Stimulated activated CD4-positive, alpha-beta T cell treated with anti-CD3 and anti-CD28 coated beads, Interleukin-2, amount 100 ng/mL, for 48 hours (primary cell): Measurements from ENCODE around the gene RPS6KA2.
"Not testable (repeated sequence)": the region's sequence is repeated elsewhere in the genome, so short reads cannot be mapped to it uniquely, and the experiment has no call there.

Source experiments
- DNase-seq, 2 donors: peaks; one replicate each; pipeline ENCODE4 v3.0.0-alpha.2; 2020

RPS6KA2 gene

DNA sequence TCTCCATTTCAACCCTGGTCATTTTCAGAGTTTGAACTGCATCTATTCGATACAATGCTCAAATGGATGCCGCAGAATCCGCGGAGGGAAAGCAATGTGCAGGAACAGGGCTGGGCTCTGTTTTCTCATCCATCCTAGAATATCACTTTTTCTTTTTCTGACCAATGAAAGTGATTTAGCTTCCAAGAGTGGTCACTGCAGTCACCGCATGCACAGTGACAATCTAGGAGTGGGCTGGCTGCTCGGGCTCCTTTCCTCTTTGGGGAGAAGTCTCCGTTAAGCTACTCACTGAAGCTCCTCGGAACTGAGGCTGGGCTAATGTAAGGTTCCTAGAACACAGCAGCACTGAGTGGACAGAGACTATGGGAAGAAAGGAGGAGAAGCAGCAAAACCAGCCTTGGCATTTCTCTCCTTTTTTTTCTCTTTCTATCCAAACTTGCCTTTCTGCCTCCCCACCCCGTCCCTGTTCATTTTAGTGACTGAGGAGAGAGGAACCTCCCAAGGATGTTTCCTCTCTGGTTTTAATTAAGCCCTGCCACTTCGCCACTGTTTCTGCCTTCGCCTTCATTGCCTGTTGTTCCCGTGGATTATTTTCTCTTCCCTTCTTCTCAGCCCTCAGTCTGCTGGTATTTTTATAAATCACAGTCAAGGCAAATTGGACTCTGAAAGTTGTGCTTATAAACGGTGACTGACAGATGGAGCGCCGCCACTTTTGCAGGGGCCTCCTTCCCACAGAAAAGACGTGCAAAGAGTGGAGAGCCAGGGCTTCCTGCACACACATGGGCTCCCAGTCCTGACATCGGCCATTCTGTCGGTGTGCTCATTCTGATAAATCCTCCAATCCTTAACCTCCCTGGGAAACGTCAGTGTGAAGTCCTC is 81.7 kb downstream of the RPS6KA2 start:
- no peak for DNase-seq

DNA sequence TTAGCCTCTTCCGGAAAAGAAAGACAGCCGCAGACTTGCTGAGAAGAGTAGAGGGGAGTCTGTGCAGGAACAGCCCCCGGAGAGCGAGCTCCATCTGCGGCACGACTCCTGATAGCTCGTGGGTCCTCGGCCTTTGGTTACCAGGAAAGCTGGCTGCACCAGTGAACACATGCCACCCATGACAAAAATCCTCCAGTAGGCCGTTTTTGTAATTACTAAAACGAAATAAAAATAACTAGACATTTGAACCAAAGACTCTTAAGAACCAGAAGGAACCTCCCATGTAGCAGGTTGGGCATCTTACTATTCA is 82.8 kb downstream of the RPS6KA2 start:
- no peak for DNase-seq

DNA sequence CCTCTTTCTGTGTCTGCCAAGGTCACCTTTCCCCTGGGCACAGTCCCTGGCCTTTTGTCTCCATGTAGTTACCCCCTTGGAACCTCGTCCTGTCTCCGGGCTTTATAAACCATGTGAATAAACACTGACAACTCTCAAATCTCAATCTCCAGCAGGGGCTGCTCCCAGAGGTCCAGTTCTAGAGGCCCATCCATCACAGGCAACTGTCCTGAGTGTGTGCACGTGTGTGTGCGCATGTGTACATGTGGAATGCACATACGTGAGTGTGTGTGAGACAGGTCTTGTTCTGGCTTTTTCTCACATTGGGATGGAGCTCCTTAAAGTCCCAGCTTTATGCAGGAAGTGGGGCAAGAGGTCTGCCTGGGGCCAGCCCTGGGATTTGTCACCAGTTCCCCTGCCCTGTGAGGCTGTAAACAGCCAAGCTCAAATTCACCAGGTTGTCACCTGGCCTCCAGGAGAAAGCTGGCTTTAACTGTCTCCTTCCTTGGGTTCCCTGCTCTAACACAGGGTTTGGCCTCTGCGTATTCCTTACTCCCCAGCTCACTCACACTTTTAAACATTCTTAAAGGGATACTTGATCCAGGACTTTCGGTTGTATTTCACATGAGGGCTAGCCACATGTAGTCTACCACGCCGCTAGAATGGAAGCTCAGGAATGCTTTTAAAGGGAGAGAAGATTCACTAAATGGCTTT is 83.3 kb downstream of the RPS6KA2 start:
- no peak for DNase-seq

DNA sequence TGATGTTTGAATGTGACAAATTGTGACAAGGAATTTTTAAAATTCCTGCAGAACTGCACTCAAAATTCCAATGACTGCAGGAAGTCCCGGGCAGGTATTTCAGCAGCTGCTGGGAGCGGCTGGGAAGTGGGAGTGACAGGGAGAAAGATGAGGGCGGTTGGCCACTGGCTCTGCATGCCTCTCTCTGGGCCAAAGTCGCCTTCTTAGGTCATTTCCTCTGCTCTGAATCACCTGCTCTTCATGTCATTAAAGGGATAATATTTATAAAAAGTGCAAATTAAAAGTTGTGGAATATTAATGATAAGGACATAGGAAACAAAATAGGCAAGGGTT is 84.5 kb downstream of the RPS6KA2 start:
- DNase-seq: no peak

DNA sequence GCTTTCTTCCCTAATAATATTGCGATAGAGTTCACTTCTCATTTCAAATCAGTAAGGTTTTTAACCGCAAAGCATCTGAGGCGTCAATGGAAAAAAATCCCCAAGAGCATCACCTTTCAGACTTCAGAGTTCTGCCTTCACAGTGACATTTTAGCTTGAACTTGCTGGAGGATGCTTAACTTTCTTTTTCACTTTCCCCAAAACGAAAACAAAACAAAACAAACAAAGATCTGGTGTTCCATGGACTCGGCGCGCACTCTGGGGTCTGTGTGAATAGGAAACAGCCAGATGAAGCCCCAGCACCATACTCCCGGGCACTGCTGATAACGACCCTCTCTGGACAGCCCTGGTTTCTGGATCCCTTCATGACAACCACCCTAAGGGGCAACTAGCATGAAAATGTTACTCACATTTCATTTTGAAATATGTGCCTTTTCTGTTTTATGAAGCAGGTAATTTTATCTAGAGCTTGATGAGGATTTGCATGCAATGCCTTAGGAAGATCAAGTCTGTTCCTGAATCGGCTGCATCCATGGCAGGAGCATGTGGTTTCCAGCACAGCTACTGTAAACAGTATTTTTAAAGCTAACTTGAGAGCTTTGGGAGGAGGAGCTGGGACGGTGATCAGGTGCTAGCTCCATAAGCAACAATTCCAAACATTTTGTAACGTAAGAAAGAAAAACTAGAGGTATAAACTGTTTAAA is 85.0 kb downstream of the RPS6KA2 start:
- DNase-seq: no peak

DNA sequence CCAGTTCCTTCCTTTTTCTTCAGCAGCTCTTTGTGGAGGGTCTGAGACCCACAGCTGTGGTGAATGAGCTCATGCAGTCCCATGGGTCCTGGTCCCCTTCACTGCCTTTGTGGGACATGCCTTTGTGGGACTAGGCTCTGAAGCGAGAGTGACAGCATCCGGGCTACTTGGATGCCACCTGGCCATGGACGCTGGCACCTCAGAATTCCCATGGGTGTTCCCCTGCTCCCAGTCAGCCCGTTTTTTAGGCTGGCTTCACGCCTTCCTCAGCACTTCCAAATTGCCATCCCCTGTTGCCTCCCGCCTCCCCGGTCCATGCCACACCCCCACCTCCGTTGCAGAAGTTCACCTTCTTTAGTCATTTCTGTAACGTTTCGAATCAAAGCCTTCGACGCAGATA is 85.7 kb downstream of the RPS6KA2 start:
- no peak for DNase-seq

DNA sequence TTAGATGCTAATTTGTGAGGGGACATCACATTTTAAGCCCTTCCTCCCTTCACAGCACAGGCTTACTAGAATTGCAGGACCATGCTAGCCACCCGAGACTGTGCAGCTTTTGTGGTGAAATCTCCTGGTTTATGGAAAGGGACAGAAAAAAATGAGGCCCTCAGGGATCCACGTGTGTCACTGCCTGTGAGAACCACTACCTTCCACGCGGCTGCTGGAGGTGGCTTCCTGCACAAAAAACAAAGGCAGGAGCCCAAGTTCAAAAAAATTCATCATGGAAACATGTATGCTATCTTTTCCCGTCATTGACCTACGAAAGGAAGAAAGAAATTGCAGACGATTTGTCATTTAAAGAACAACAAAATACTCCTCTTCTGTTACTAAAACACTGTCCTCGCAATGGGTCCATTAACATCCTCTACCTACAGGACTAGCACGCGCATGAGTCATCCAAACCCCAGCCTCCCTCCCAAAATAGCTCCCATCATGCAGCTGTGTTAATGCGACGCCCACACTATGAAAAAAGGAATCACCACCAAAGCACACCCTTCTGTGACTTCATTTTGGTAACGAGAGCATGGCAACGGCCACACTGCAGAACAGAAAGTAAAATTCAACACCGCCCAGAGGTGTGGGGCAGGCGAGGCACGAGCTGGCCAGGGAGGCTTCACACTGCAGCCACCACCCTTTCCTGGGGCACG is 86.3 kb downstream of the RPS6KA2 start:
- DNase-seq: peak; percentile 26 to 28

DNA sequence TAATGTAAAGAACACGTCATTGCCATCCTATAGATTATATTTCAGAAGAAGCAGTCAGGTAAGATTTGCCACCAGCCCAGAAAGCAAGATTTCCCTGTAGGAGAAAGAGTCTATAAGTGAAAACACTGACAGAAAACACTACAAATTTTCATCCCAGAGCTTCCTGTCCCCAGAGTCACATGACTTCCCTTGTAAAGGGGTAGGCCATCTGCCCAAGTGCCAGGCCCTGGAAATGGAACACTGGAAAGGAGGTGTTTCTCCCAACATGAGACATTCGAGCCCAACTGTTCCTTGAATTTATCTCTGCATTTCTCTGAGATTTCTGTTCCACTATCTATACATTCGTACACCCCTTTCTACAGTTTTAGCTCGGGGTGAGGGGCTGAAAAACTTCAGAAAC is 87.5 kb downstream of the RPS6KA2 start:
- no peak for DNase-seq

DNA sequence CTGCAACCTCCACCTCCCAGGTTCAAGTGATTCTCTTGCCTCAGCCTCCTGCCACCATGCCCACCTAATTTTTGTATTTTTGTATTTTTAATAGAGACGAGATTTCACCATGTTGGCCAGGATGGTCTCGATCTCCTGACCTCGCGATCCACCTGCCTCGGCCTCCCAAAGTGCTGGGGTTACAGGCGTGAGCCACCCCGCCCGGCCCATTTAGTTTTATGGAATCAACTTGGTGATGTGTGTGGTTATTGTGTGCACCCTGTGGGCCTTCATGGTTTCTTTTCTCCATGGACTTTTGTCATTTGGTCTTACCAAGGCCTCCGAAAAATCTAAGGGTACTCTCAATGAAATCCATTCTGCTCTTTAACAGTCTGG is 88.1 kb downstream of the RPS6KA2 start:
- DNase-seq: not testable (repeated sequence)

DNA sequence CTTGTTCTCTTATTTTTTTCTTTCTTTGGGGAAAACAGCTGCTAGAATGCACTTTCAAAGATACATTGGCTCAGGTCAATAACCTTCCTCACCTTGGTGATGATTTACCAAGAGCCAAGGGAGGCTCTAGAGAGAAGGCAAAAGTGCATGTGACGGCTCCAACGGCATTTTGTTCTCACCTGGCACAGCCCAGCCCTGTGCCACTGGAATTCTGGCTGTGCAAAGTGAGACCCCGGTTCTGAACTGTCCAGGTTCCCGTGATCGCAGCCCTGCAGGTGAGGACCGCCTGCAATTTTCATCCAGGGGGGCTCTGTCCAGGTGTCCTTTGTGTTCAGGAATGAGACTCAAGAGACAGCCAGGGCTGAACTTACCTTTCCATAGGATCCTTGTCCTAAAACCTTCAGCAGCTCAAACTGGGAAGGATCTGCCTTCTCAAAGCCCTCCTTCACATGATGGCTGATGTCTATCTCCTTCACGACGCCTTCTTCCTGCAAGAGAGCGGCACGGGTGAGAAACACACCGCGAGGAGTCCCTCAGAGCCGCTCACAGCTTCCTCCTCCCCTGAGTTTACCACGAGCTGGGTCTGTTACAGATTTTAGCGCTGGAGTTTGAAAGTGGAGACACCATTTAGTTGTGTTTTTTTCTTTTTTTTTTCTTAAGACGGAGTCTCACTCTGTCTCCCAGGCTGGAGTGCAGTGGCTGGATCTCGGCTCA is 88.6 kb downstream of the RPS6KA2 start:
- no peak for DNase-seq

DNA sequence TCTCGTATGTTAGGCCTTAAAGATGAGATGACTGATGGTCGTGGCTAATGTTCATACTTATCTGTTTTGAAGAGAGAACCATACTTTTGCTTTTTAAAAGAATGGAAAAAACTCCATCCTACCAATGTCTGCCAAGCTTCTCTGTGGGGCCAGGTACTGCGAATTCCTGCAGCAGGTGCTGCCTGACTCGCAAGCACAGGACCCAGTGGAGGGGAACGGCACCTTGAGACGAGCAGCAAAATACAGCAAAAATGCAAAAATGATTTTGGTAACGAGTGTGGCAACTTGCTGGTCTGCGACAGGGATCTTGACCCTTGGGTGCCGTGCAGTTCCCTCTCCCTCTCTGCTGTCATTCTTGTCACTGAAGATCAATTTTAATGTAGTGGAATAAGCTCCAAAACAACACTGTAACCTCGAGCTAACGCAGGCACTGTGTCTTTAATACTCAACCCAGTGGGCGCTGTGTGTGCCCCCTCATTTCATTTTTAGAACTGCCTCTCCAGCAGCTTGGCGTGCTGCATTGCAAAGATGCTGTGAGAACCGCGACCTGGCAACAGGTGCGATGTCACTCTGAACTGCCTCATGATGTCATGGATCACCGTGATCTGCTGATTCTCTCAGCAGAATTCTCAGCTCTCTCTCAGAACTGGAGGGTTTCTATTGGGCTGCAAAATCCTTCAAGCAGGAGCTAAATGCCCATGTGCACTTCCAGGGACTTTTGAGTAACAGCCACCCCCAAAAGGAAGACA is 92.2 kb downstream of the RPS6KA2 start:
- no peak for DNase-seq

DNA sequence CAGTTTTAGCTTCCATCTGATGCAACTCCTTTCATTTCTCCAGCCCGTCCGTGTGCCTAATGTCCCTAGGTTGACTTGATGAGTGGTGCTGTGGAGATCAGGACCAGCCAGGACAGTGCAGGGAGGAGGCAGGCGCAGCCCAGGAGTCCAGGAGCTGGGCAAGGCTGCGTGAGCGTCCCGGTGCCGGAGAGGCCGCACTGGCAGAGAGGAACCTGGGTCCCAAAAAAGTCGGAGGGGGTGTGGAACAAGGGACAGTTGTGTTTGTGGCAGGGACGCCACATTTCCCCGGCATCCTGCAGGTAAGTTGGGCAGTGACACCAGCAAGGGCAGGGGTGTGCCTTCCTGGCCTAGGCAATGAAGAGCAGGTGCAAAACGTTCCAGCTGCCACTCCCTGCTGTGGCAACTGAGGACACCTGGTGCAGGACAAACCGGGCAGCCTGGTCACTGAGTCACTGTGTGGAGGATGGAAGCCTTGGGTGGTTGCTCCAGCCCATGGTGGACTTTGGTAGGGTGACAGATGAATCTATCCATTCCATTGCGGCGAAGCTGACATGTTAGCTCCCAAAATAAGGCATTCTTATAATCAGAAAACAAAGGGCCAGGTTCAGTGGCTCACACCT is 93.7 kb downstream of the RPS6KA2 start:
- no peak for DNase-seq

DNA sequence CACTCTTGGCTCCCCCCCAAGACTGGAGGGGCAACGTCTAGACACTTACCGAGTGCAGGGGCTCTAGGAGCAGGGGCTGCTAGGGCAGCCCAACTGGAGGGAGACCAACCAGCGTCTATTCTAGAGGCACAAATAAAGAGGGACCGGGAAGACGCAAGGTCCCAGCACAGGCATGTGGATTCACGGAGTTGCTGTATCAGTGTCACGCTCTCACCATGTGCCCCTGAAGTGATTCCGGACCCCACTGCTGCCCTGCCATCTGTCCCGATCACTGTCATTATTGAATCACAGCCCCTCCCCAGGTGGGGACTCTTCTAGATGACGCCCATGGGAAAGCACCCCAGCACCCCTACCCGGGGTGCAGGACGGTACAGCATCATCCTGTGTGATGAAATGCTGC is 94.7 kb downstream of the RPS6KA2 start:
- DNase-seq: no peak

DNA sequence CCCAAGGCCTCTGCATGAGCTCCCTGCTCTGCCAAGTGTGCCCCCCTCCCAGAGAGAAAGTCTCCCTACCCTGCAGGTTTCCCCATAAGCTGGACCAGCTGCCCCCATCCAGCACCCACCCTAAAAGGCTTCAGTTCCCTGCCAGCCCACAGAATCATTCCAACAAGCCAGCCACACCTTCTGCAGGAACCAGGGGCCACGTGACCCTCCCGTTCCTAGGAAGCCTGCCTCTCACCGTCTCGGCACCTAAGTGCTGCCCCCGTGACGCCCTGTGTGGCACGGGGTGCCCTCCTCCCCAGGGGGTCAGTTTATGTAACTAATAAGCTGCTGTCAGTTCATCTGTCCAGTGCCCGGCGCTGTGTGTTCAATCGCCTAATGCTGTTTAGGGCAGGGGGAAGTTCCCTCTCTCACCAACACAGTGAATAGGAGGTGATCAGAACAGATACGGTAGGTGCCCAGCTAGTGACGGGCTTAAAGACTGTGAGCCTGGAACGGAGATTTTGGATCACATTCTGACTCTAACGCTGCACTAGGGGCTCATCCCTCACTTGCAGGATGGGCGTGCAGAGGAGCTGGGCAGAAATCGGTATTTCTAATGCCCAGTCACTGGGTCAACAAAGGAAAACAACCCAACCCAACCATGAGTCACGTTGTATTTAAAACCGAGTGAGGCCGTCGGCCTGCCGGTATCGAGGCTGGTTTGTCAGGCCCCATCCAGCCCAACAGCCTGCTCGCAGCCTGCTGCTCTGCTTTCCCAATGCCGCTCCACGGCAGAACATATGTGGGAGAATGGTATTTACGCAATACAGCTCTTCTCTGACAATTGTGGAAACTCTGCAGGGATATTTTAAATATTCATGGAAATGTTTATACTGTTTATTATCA is 96.6 kb downstream of the RPS6KA2 start:
- DNase-seq: no peak

DNA sequence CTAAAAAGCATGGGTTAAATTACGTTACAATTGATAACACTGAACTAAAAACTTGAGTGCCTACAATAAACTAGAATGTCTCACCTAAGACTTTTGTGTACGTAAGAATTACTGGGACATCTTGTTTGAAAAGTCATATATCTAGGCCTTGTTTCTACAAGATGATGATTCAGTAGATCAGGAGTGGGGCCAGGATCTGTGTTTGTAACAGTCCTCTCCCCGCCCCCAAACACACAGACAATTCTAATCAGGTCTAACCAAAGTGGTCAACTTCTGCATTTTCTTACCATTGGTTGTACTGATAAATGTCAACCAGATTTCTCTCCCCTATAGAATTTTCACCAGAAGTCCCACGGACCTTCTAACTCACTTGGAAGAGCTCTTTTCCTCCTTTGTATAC is 97.5 kb downstream of the RPS6KA2 start:
- DNase-seq: no peak

DNA sequence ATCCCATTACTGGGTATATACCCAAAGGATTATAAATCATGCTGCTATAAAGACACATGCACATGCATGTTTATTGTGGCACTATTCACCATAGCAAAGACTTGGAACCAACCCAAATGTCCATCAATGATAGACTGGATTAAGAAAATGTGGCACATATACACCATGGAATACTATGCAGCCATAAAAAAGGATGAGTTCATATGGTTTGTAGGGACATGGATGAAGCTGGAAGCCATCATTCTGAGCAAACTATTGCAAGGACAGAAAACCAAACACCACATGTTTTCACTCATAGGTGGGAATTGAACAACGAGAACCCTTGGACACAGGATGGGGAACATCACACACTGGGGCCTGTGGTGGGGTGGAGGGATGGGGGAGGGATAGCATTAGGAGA is 98.0 kb downstream of the RPS6KA2 start:
- not testable (repeated sequence) for DNase-seq

DNA sequence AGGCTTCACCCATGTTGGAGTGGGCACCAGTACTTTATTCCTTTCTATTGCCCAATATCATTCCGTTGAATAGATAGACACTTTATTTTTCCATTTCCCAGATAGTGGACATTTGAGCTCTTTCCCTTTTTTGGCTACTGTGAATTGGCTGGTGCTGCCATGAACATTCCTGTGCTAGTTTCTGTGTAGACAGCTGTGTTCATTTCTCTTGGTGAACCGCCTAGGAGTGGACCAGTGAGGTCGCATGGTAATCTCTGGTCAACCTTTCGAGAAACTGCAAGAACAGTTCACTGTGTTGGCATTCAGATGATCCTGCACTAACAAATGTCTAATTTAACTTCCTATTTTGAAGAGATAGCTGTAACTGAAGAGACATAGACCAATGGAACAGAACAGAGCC is 99.2 kb downstream of the RPS6KA2 start:
- no peak for DNase-seq

DNA sequence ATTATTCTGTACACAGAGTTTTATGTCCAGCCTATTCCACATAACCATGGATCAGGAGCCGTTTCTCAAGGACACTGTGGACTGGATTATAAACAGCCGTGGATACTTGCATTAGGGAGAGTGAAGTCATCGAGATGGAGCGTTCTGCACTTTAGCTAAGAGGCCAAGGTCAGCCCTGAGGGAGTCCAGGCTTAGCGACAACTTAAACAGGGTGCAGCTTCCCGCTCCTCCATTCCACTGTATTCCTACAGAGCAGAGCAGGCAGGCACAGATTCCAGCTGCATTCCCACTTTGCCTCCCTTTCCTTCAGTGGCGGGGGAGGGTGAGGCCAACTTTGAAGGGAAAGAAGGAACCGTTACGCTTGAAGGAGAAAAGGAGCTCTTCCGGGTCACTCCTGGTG is 100.1 kb downstream of the RPS6KA2 start:
- DNase-seq: no peak

DNA sequence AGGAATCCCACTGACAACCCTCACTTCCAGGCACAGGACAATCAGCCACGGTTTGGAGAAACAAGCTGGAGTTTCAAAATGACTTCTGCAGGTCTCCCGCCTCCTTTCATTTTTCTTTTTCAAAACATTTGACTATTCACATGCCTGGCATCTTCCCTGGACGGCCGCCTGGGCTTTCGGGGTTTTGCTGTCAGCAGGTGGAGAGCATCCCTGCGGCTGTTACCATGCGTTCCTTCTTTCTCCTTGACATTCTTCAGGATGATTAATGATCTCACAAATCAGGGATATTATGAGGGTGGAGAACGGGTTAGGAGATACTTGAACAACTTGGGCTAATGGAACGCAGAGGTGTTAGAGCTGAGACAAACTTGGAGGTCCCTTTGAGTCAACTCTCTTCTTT is 101.5 kb downstream of the RPS6KA2 start:
- DNase-seq: no peak

DNA sequence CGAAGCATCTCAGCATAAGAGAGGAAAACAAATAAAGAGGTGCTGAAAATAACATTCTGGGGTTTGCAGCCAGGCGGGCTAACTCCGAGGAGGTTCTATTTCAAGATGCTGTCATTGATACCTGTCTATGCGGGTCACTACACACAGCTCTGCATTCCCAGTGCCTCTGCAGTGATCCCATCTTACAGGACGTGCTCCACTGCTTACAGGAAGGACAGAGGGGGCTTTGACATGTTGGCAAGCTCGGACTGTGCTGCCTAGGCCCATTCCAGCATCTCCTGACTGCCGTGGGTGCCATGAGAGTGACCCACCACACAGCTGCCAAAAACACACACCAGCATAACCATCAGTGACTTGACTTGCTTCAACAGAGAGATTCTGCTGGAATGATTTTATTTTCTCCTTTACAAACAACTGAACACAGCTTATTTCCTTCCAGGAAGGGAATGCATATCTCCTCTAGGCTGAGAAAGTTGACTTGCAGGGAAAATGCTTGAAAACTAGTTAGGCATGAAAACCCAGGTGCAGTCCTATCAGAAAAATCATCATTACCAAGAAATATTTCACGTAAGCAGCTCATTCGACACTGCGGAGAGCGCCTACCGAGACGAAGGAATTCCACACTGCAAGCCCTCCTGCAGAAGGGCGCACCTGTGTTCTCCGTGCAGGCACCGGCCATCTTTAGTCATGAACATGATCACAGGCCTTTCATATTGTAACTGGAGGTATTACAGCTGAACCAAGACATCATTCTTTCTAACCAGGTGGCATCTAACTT is 103.1 kb downstream of the RPS6KA2 start:
- no peak for DNase-seq
